ENCODE results near the gene ZNF521. TPM values are rescaled to one million over a fixed set of nuclear protein-coding genes. Genes with fewer than 3 reads are reported as not detected.

ZNF521 gene
- total RNA-seq, 1 experiment from 2014 or later, result not detected

GRCh38 chr18:25075783-25076182 lies 276.2 kb downstream of the ZNF521 start:
- no peak overlapping the region for H3K4me3 ChIP-seq (ENCODE audit: low read length)
- H2AFZ ChIP-seq (ENCODE audit: low read length), result no peak overlapping the region
- no peaks in the 10 kb centered on the region for H3K79me2 ChIP-seq (ENCODE audit: low read length)
- no peak overlapping the region for H3K9ac ChIP-seq (ENCODE audit: low read length)
- H3K27ac ChIP-seq (ENCODE audit: low read length), result no peak overlapping the region
- DNase-seq, result no peak
- no peaks in the 10 kb centered on the region for H3K27me3 ChIP-seq (ENCODE audit: low read length)
- H3K36me3 ChIP-seq (ENCODE audit: insufficient read depth, low read length), result no peaks in the 10 kb centered on the region
- H4K20me1 ChIP-seq (ENCODE audit: insufficient read depth, low read depth, low read length), result no peaks in the 10 kb centered on the region
- H3K4me2 ChIP-seq (ENCODE audit: low read depth, low read length, poor library complexity, severe bottlenecking), result no peak overlapping the region
- H3K9me3 ChIP-seq (ENCODE audit: low read length), result no peaks in the 10 kb centered on the region
- H3K9me2 ChIP-seq (replicated peaks; ENCODE audit: insufficient read depth, low read length), result no peaks in the 10 kb centered on the region
- no peaks in the 10 kb centered on the region for H3K4me1 ChIP-seq (ENCODE audit: low read length)

- no peak overlapping the region for H3K4me3 ChIP-seq (ENCODE audit: low read length)
- H3K4me2 ChIP-seq (ENCODE audit: low read depth, low read length, poor library complexity, severe bottlenecking), result no peak overlapping the region
- H3K9ac ChIP-seq (ENCODE audit: low read length), result no peak overlapping the region
- no peak for DNase-seq
- no peaks in the 10 kb centered on the region for H4K20me1 ChIP-seq (ENCODE audit: insufficient read depth, low read depth, low read length)
- H3K27ac ChIP-seq (ENCODE audit: low read length), result no peak overlapping the region
- no peaks in the 10 kb centered on the region for H3K4me1 ChIP-seq (ENCODE audit: low read length)
- H3K79me2 ChIP-seq (ENCODE audit: low read length), result no peaks in the 10 kb centered on the region
- no peak overlapping the region for H2AFZ ChIP-seq (ENCODE audit: low read length)
- no peaks in the 10 kb centered on the region for H3K9me3 ChIP-seq (ENCODE audit: low read length)
- no peaks in the 10 kb centered on the region for H3K9me2 ChIP-seq (replicated peaks; ENCODE audit: insufficient read depth, low read length)
- no peaks in the 10 kb centered on the region for H3K27me3 ChIP-seq (ENCODE audit: low read length)
- H3K36me3 ChIP-seq (ENCODE audit: insufficient read depth, low read length), result no peaks in the 10 kb centered on the region
Observed at GRCh38 chr18:25075331-25075730, 276.6 kb downstream of the ZNF521 start.

GRCh38 chr18:25074925-25075324 lies 277.0 kb downstream of the ZNF521 start:
- H3K79me2 ChIP-seq (ENCODE audit: low read length), result no peaks in the 10 kb centered on the region
- H3K36me3 ChIP-seq (ENCODE audit: insufficient read depth, low read length), result no peaks in the 10 kb centered on the region
- H2AFZ ChIP-seq (ENCODE audit: low read length), result no peak overlapping the region
- H3K9me3 ChIP-seq (ENCODE audit: low read length), result no peaks in the 10 kb centered on the region
- H3K4me1 ChIP-seq (ENCODE audit: low read length), result no peaks in the 10 kb centered on the region
- no peaks in the 10 kb centered on the region for H4K20me1 ChIP-seq (ENCODE audit: insufficient read depth, low read depth, low read length)
- DNase-seq, result no peak
- no peaks in the 10 kb centered on the region for H3K27me3 ChIP-seq (ENCODE audit: low read length)
- H3K9me2 ChIP-seq (replicated peaks; ENCODE audit: insufficient read depth, low read length), result no peaks in the 10 kb centered on the region
- no peak overlapping the region for H3K9ac ChIP-seq (ENCODE audit: low read length)
- H3K4me3 ChIP-seq (ENCODE audit: low read length), result no peak overlapping the region
- no peak overlapping the region for H3K4me2 ChIP-seq (ENCODE audit: low read depth, low read length, poor library complexity, severe bottlenecking)
- no peak overlapping the region for H3K27ac ChIP-seq (ENCODE audit: low read length)

- Histone ChIP-seq H3K4me3 (ENCODE audit: low read length) (no peak overlapping the region), H3K9ac (ENCODE audit: low read length) (no peak overlapping the region), H3K36me3 (ENCODE audit: insufficient read depth, low read length) (no peaks in the 10 kb centered on the region)
Observed at GRCh38 chr18:25072205-25072604, 279.8 kb downstream of the ZNF521 start.

GRCh38 chr18:25067275-25068025 lies 284.5 kb downstream of the ZNF521 start:
- Histone ChIP-seq H3K4me1 (ENCODE audit: low read length) (no peaks in the 10 kb centered on the region), H3K9me3 (ENCODE audit: low read length) (no peaks in the 10 kb centered on the region)

More at GRCh38 chr18:25072205-25072604, 279.8 kb downstream of the ZNF521 start:
- no peaks in the 10 kb centered on the region for H4K20me1 ChIP-seq (ENCODE audit: insufficient read depth, low read depth, low read length)
- no peaks in the 10 kb centered on the region for H3K27me3 ChIP-seq (ENCODE audit: low read length)
- no peak overlapping the region for H3K27ac ChIP-seq (ENCODE audit: low read length)
- DNase-seq, result no peak
- no peaks in the 10 kb centered on the region for H3K4me1 ChIP-seq (ENCODE audit: low read length)
- H3K9me2 ChIP-seq (replicated peaks; ENCODE audit: insufficient read depth, low read length), result no peaks in the 10 kb centered on the region
- no peaks in the 10 kb centered on the region for H3K79me2 ChIP-seq (ENCODE audit: low read length)
- H2AFZ ChIP-seq (ENCODE audit: low read length), result no peak overlapping the region
- H3K4me2 ChIP-seq (ENCODE audit: low read depth, low read length, poor library complexity, severe bottlenecking), result no peak overlapping the region
- H3K9me3 ChIP-seq (ENCODE audit: low read length), result no peaks in the 10 kb centered on the region

GRCh38 chr18:25066516-25066915 lies 285.4 kb downstream of the ZNF521 start:
- H2AFZ ChIP-seq (ENCODE audit: low read length), result no peak overlapping the region
- H3K36me3 ChIP-seq (ENCODE audit: insufficient read depth, low read length), result no peaks in the 10 kb centered on the region
- no peaks in the 10 kb centered on the region for H4K20me1 ChIP-seq (ENCODE audit: insufficient read depth, low read depth, low read length)
- H3K9me2 ChIP-seq (replicated peaks; ENCODE audit: insufficient read depth, low read length), result no peaks in the 10 kb centered on the region
- H3K4me3 ChIP-seq (ENCODE audit: low read length), result no peak overlapping the region
- H3K27ac ChIP-seq (ENCODE audit: low read length), result no peak overlapping the region
- no peak overlapping the region for H3K9ac ChIP-seq (ENCODE audit: low read length)
- no peaks in the 10 kb centered on the region for H3K4me1 ChIP-seq (ENCODE audit: low read length)
- H3K79me2 ChIP-seq (ENCODE audit: low read length), result no peaks in the 10 kb centered on the region
- no peak overlapping the region for H3K4me2 ChIP-seq (ENCODE audit: low read depth, low read length, poor library complexity, severe bottlenecking)
- no peaks in the 10 kb centered on the region for H3K27me3 ChIP-seq (ENCODE audit: low read length)
- DNase-seq, result no peak
- H3K9me3 ChIP-seq (ENCODE audit: low read length), result no peaks in the 10 kb centered on the region

More at GRCh38 chr18:25067275-25068025, 284.5 kb downstream of the ZNF521 start:
- H3K27me3 ChIP-seq (ENCODE audit: low read length), result no peaks in the 10 kb centered on the region
- H3K79me2 ChIP-seq (ENCODE audit: low read length), result no peaks in the 10 kb centered on the region
- H3K4me2 ChIP-seq (ENCODE audit: low read depth, low read length, poor library complexity, severe bottlenecking), result no peak overlapping the region
- H3K9me2 ChIP-seq (replicated peaks; ENCODE audit: insufficient read depth, low read length), result no peaks in the 10 kb centered on the region
- H3K27ac ChIP-seq (ENCODE audit: low read length), result no peak overlapping the region
- H4K20me1 ChIP-seq (ENCODE audit: insufficient read depth, low read depth, low read length), result no peaks in the 10 kb centered on the region
- H3K4me3 ChIP-seq (ENCODE audit: low read length), result no peak overlapping the region
- no peak overlapping the region for H3K9ac ChIP-seq (ENCODE audit: low read length)
- H3K36me3 ChIP-seq (ENCODE audit: insufficient read depth, low read length), result no peaks in the 10 kb centered on the region
- no peak for DNase-seq
- H2AFZ ChIP-seq (ENCODE audit: low read length), result no peak overlapping the region

- no peaks in the 10 kb centered on the region for H3K36me3 ChIP-seq (ENCODE audit: insufficient read depth, low read length)
- DNase-seq, result peak; percentile 54
- no peak overlapping the region for H3K4me2 ChIP-seq (ENCODE audit: low read depth, low read length, poor library complexity, severe bottlenecking)
- no peak overlapping the region for H3K9ac ChIP-seq (ENCODE audit: low read length)
- no peaks in the 10 kb centered on the region for H3K27me3 ChIP-seq (ENCODE audit: low read length)
- H3K9me3 ChIP-seq (ENCODE audit: low read length), result no peaks in the 10 kb centered on the region
- no peak overlapping the region for H3K27ac ChIP-seq (ENCODE audit: low read length)
- no peak overlapping the region for H2AFZ ChIP-seq (ENCODE audit: low read length)
- H3K79me2 ChIP-seq (ENCODE audit: low read length), result no peaks in the 10 kb centered on the region
- no peak overlapping the region for H3K4me3 ChIP-seq (ENCODE audit: low read length)
- no peaks in the 10 kb centered on the region for H4K20me1 ChIP-seq (ENCODE audit: insufficient read depth, low read depth, low read length)
- no peaks in the 10 kb centered on the region for H3K9me2 ChIP-seq (replicated peaks; ENCODE audit: insufficient read depth, low read length)
- H3K4me1 ChIP-seq (ENCODE audit: low read length), result no peaks in the 10 kb centered on the region
Observed at GRCh38 chr18:25062720-25063119, 289.2 kb downstream of the ZNF521 start.

GRCh38 chr18:25061395-25061794 lies 290.6 kb downstream of the ZNF521 start:
- H3K4me2 ChIP-seq (ENCODE audit: low read depth, low read length, poor library complexity, severe bottlenecking), result no peak overlapping the region
- no peaks in the 10 kb centered on the region for H3K9me3 ChIP-seq (ENCODE audit: low read length)
- H3K4me3 ChIP-seq (ENCODE audit: low read length), result no peak overlapping the region
- DNase-seq, result no peak
- no peak overlapping the region for H2AFZ ChIP-seq (ENCODE audit: low read length)
- no peak overlapping the region for H3K27ac ChIP-seq (ENCODE audit: low read length)
- H3K4me1 ChIP-seq (ENCODE audit: low read length), result no peaks in the 10 kb centered on the region
- no peaks in the 10 kb centered on the region for H4K20me1 ChIP-seq (ENCODE audit: insufficient read depth, low read depth, low read length)
- no peaks in the 10 kb centered on the region for H3K36me3 ChIP-seq (ENCODE audit: insufficient read depth, low read length)
- no peak overlapping the region for H3K9ac ChIP-seq (ENCODE audit: low read length)
- no peaks in the 10 kb centered on the region for H3K79me2 ChIP-seq (ENCODE audit: low read length)
- H3K27me3 ChIP-seq (ENCODE audit: low read length), result no peaks in the 10 kb centered on the region
- H3K9me2 ChIP-seq (replicated peaks; ENCODE audit: insufficient read depth, low read length), result no peaks in the 10 kb centered on the region
